ENCODE results near the gene ST8SIA1. TPM values are rescaled to one million over a fixed set of nuclear protein-coding genes. Genes with fewer than 3 reads are reported as not detected.

ST8SIA1 gene
- total RNA-seq, 6 experiments from 2014 or later: 0.16 to 0.37 (median 0.35) TPM; not detected in 3

- ATAC-seq (peak in 1 of 4 donors; percentile 21), DNase-seq (no peak)
- Histone ChIP-seq H3K27ac (no peak overlapping the region), H3K4me1 (no peaks in the 10 kb centered on the region), H3K4me3 (no peak overlapping the region), H3K9me3 (no peaks in the 10 kb centered on the region), H3K27me3 (no peaks in the 10 kb centered on the region), H3K36me3 (no peaks in the 10 kb centered on the region)
- TF ChIP-seq CTCF (IDR thresholded peaks at IDR 0.05): no peak
- no peak for TF ChIP-seq POLR2A (IDR thresholded peaks at IDR 0.05)
- intact Hi-C loops (cut with DNase I): no loop called here
- 30% methylated on average over 2 of the region's 2 CpGs for WGBS (ENCODE audit: insufficient coverage, low coverage, low lambda C conversion rate, missing lambda C conversion rate)
These were observed 40.0 kb upstream of the ST8SIA1 start for GRCh38 chr12:22374508-22374907.

GRCh38 chr12:22372277-22372837, 37.9 kb upstream of the ST8SIA1 start:
- no peaks in the 10 kb centered on the region for H3K4me1 ChIP-seq
- no peaks in the 10 kb centered on the region for H3K9me3 ChIP-seq
- H3K27ac ChIP-seq: no peak overlapping the region
- no peak overlapping the region for H3K4me3 ChIP-seq
- DNase-seq (no peak), ATAC-seq (no peak)
- H3K36me3 ChIP-seq: no peaks in the 10 kb centered on the region
- no peaks in the 10 kb centered on the region for H3K27me3 ChIP-seq
- intact Hi-C loops (cut with DNase I): no loop called here
- TF ChIP-seq POLR2A (IDR thresholded peaks at IDR 0.05): no peak
- no peak for TF ChIP-seq CTCF (IDR thresholded peaks at IDR 0.05)

- no peaks in the 10 kb centered on the region for H3K27me3 ChIP-seq
- H3K27ac ChIP-seq: no peak overlapping the region
- TF ChIP-seq POLR2A (IDR thresholded peaks at IDR 0.05) (no peak), CTCF (IDR thresholded peaks at IDR 0.05) (no peak)
- H3K36me3 ChIP-seq: no peaks in the 10 kb centered on the region
- no peaks in the 10 kb centered on the region for H3K9me3 ChIP-seq
- ATAC-seq (no peak), DNase-seq (no peak)
- WGBS (ENCODE audit: insufficient coverage, low coverage, low lambda C conversion rate, missing lambda C conversion rate): 67% methylated on average over 1 of the region's 5 CpGs
- intact Hi-C loops (cut with DNase I): no loop called here
- H3K4me1 ChIP-seq: no peaks in the 10 kb centered on the region
- H3K4me3 ChIP-seq: no peak overlapping the region
These were observed 31.7 kb upstream of the ST8SIA1 start for GRCh38 chr12:22366181-22366580.

- intact Hi-C loops (cut with DNase I): no loop called here
These were observed 27.3 kb upstream of the ST8SIA1 start for GRCh38 chr12:22361785-22362184.

More at GRCh38 chr12:22361785-22362184, 27.3 kb upstream of the ST8SIA1 start:
- DNase-seq (no peak), ATAC-seq (no peak)
- Histone ChIP-seq H3K4me1 (no peaks in the 10 kb centered on the region), H3K4me3 (no peak overlapping the region), H3K9me3 (no peaks in the 10 kb centered on the region), H3K27me3 (no peaks in the 10 kb centered on the region), H3K36me3 (no peaks in the 10 kb centered on the region), H3K27ac (no peak overlapping the region)
- TF ChIP-seq POLR2A (IDR thresholded peaks at IDR 0.05): no peak
- no peak for TF ChIP-seq CTCF (IDR thresholded peaks at IDR 0.05)
- 61% methylated on average over 4 of the region's 4 CpGs for WGBS (ENCODE audit: insufficient coverage, low coverage, low lambda C conversion rate, missing lambda C conversion rate)

Measured in right lobe of liver (tissue), 6 donors.